Astrocyte (in vitro differentiated cells and primary cell): ENCODE data around the gene THAP5.

ENCODE experiments used
- CTCF ChIP-seq: IDR thresholded peaks from 2 replicates; pipeline ENCODE4 v1.5.1; 2011; ENCODE audit warnings: low read depth, mild to moderate bottlenecking, inconsistent platforms, low read length, moderate library complexity; ENCODE audit not compliant: insufficient read depth
- EZH2 ChIP-seq: IDR thresholded peaks from 2 replicates; pipeline ENCODE4 v1.6.1; 2012; ENCODE audit warnings: mild to moderate bottlenecking, low read length, inconsistent platforms; ENCODE audit not compliant: insufficient read depth

- no peak for TF ChIP-seq CTCF
- TF ChIP-seq EZH2 = no peak
Observed at GRCh38 chr7:108569381-108570145, at the start of gene THAP5, which contains the start of gene DNAJB9.
